CD4-positive, alpha-beta T cell treated with Interleukin-15 for 4 hours (primary cell): ENCODE measurements around the gene MEFV.
"Not testable (repeated sequence)": the region's sequence is repeated elsewhere in the genome, so short reads cannot be mapped to it uniquely, and the experiment has no call there.

ENCODE experiments used
- DNase-seq: peaks from one replicate; pipeline ENCODE4 v3.0.0-alpha.2; 2020; ENCODE audit warnings: low spot score

MEFV gene

GRCh38 chr16:3256146-3256865, at the start of gene MEFV:
Gene MEFV (minus strand): TSS chr16:3256633. CDS start chr16:3256587, 46 bp downstream.
- no peak for DNase-seq

- DNase-seq, result no peak
These were observed 49.6 kb upstream of the MEFV start for GRCh38 chr16:3306078-3306477.

GRCh38 chr16:3305109-3306068, 49.0 kb upstream of the MEFV start, which contains the start of the genes TIGD7 and ZNF75A:
Gene TIGD7 (minus strand): TSS chr16:3305430. CDS start chr16:3300614, 4,816 bp downstream.
Gene ZNF75A (plus strand): TSS chr16:3305497. CDS start chr16:3308429, 2,932 bp downstream.
- peak; percentile 85 for DNase-seq

DNA sequence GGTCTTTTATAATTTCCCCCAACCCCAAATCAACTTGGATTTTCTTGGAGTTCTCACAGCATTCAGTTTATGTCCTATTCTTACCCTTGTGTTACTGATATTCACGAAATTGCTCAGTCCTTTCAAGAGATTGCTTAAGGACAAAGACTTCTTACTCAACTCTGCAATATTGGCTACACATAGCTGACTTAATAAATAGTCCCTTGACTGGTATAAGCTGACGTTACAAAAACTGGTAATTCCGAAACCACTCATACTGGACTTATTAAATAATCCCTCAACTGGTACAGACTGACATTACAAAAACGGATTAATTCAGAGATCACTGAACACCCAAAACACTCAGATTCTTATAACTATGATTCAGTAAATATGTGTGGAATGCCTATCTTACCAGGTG, 47.9 kb upstream of the MEFV start:
- no peak for DNase-seq

- no peak for DNase-seq
These were observed 39.4 kb upstream of the MEFV start for GRCh38 chr16:3295783-3296182.

GRCh38 chr16:3295209-3295608, 38.8 kb upstream of the MEFV start:
- no peak for DNase-seq

DNA sequence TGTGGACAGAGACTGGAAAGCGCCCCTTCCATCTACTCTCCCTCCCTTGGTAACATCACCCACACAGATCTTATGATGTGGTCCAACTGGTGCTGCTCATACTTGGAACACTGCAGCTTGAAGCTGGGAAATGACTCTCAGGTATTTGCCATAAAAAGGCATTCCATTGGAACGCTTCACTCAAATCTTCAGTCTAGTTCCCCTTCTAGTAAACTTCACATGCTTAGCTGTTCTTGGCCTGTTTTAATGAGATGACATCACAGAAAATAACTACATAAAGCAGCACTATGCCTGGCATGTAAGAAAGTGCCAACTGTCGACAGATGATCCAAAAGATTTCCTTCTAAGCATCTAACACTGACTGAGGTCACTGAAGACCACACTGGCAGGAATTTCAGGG, 36.2 kb upstream of the MEFV start:
- DNase-seq, result no peak

GRCh38 chr16:3289998-3290673, 33.7 kb upstream of the MEFV start:
- no peak for DNase-seq

- DNase-seq, result no peak
These were observed 28.7 kb upstream of the MEFV start for GRCh38 chr16:3285131-3285530.

DNA sequence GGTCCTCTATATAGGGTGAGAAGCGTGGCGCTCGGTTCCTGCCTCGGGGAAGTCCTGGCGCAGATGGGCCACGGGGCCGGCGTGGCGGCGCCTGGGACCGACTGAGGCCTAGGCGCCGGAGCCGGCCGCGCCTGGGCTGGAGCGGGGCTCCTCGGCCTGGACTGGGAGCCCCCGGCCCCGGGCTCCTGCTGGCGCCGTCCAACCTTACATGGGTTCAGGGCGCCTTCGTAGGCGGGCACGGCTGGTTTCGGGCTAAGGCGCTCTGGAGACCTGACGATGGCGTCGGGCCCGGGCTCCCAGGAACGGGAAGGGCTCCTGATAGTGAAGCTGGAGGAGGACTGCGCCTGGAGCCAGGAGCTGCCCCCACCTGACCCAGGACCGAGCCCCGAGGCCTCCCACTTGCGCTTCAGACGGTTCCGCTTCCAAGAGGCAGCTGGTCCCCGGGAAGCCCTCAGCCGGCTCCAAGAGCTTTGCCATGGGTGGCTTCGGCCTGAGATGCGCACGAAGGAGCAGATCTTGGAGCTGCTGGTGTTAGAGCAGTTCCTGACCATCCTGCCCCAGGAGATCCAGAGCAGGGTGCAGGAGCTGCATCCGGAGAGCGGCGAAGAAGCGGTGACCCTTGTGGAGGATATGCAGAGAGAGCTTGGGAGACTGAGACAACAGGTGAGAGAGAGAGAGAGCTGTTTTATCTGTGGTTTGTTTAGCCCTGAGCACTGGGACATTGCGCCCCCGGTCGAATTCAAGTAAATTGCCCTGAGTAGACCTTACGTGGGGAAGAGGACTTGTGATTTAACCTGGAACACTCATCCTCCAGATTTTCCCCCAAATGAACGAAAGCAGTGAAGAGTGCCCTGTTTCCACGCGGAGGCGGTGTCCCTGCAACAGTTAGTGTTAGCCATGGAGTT, 27.4 kb upstream of the MEFV start:
- DNase-seq, result no peak

GRCh38 chr16:3282730-3283542, 26.5 kb upstream of the MEFV start, which contains the start of gene ZNF263:
Gene ZNF263 (plus strand): TSS chr16:3283491. CDS start chr16:3283819, 328 bp downstream.
- DNase-seq, result peak; percentile 95

GRCh38 chr16:3282103-3282729, 25.8 kb upstream of the MEFV start:
- DNase-seq, result no peak

GRCh38 chr16:3281222-3281820, 24.9 kb upstream of the MEFV start:
- DNase-seq, result no peak

- no peak for DNase-seq
These were observed 20.2 kb upstream of the MEFV start for GRCh38 chr16:3276679-3277078.

DNA sequence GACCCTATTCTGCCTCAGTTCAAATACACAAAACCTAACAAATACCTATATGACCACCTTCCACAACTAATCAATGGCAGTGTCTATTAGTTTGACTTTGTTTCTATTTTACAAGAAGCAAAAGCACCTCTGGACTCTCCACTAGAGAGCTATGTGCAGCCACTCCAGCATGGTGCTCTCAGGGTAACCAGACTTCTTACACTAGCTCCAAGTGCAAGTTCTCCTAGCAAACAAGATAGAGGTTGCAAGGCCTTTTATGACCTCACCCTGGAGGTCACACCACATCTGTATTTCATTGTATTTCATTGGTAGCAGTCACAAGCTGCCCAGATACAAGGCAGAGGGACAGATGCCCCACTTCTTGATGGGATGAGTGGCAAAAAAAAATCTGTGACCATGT, 18.5 kb upstream of the MEFV start:
- no peak for DNase-seq

DNA sequence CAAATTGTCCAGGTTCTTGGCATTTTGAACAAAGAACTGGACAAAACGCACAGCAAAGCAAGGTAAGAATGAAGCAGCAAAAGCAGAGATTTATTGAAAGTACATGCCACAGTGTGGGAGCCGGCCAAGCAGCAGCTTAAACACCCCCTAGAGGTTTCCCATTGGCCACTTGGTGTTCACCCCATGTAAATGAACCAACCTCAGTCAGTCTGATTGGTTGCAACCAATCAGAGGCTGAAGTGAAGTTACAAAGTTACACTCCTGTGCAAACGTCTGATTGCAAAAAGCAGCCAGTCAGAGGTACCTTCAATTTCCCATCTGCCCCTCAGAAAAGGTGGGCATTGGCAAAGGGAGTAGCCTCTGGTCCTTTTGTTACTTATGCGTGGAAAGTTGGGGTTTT, 18.1 kb upstream of the MEFV start:
- DNase-seq, result no peak

- not testable (repeated sequence) for DNase-seq
These were observed 14.8 kb upstream of the MEFV start for GRCh38 chr16:3271281-3271680.

DNA sequence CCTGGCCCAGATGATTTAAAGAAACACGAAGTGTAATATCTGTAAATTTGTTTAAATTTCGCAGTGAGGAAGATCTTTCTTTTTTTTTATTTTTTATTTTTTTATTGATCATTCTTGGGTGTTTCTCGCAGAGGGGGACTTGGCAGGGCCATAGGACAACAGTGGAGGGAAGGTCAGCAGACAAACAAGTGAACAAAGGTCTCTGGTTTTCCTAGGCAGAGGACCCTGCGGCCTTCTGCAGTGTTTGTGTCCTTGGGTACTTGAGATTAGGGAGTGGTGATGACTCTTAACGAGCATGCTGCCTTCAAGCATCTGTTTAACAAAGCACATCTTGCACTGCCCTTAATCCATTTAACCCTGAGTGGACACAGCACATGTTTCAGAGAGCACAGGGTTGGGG, 14.3 kb upstream of the MEFV start:
- DNase-seq, result not testable (repeated sequence)

DNA sequence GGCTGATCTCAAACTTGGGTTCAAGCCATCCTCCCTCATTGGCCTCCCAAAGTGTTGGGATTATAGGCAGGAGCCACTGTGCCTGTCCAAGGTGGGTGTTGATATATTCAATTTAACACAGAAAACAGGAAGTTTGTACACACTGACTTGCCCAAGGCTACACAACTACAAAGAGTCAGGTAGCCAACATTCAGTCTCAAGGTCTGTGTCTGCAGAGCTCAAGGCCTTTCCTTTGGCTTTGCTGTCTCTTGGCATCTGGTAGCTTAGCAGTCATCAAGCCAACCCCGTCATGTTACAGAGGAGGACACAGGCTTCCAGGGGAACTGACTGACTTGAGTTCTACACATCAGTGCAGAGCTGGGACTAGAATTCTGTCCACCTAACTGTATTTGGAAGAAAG, 11.9 kb upstream of the MEFV start:
- no peak for DNase-seq
